ENCODE results near the gene C2orf42.

DNA sequence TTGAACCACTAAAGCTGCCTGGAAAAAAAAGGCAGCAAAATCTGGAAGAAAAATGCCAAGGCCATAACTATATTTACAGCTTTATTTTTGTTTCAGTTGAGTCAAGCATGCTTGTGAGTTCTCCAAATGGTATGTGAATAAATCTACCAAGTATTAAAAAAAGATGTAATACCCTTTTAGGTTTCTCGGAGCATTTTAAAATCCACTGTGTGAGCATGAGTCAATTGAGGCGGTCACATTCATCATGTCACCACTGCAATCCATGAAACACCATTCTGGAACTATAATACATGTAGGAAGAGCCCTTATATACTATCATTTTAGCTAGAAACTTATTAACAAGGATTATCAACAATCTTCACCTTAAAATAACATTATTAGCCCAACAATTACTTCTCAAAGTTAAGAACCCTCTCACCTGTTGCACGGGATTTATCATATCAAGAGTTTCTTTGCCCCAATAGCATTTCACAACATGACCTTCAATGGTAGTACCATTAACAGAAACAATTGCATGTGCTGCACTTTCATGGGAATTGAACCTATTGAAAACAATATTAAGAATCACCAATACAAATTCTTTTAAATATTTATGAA, 24.2 kb upstream of the C2orf42 start:
- TF ChIP-seq CTCF (IDR thresholded peaks at IDR 0.05) (no peak), POLR2A (IDR thresholded peaks at IDR 0.05) (no peak), EP300 (IDR thresholded peaks at IDR 0.05) (no peak)
